ENCODE data around the gene HMG20A. TPM values are rescaled to one million over a fixed set of nuclear protein-coding genes. Genes with fewer than 3 reads are reported as not detected.

HMG20A gene
- total and polyA plus RNA-seq, 2 experiments from 2014 or later, result 40.0 to 45.6 TPM

GRCh38 chr15:77516076-77516475 lies 95.4 kb downstream of the HMG20A start:
- no peaks in the 10 kb centered on the region for H3K9me3 ChIP-seq (ENCODE audit: low read depth)
- H3K27me3 ChIP-seq, result no peaks in the 10 kb centered on the region
- H3K27ac ChIP-seq, result no peak overlapping the region
- H3K36me3 ChIP-seq, result no peaks in the 10 kb centered on the region
- TF ChIP-seq CTCF (IDR thresholded peaks at IDR 0.05; ENCODE audit: low read depth, low read length), result no peak
- no peak overlapping the region for H3K4me3 ChIP-seq
- no peak for DNase-seq (ENCODE audit: low read depth in 1 of 2, low spot score in 1 of 2)
- no peaks in the 10 kb centered on the region for H3K4me1 ChIP-seq (ENCODE audit: low read depth)

GRCh38 chr15:77516786-77517185 lies 96.1 kb downstream of the HMG20A start:
- TF ChIP-seq CTCF (IDR thresholded peaks at IDR 0.05; ENCODE audit: low read depth, low read length), result no peak
- Histone ChIP-seq H3K4me3 (no peak overlapping the region), H3K27ac (no peak overlapping the region), H3K4me1 (ENCODE audit: low read depth) (no peaks in the 10 kb centered on the region), H3K36me3 (no peaks in the 10 kb centered on the region), H3K9me3 (ENCODE audit: low read depth) (no peaks in the 10 kb centered on the region), H3K27me3 (no peaks in the 10 kb centered on the region)
- DNase-seq (ENCODE audit: low read depth in 1 of 2, low spot score in 1 of 2), result no peak

GRCh38 chr15:77517579-77517978 lies 96.9 kb downstream of the HMG20A start:
- Histone ChIP-seq H3K4me1 (ENCODE audit: low read depth) (no peaks in the 10 kb centered on the region), H3K36me3 (no peaks in the 10 kb centered on the region), H3K27ac (no peak overlapping the region), H3K9me3 (ENCODE audit: low read depth) (no peaks in the 10 kb centered on the region), H3K27me3 (no peaks in the 10 kb centered on the region), H3K4me3 (no peak overlapping the region)
- no peak for TF ChIP-seq CTCF (IDR thresholded peaks at IDR 0.05; ENCODE audit: low read depth, low read length)
- DNase-seq (ENCODE audit: low read depth in 1 of 2, low spot score in 1 of 2), result no peak

DNA sequence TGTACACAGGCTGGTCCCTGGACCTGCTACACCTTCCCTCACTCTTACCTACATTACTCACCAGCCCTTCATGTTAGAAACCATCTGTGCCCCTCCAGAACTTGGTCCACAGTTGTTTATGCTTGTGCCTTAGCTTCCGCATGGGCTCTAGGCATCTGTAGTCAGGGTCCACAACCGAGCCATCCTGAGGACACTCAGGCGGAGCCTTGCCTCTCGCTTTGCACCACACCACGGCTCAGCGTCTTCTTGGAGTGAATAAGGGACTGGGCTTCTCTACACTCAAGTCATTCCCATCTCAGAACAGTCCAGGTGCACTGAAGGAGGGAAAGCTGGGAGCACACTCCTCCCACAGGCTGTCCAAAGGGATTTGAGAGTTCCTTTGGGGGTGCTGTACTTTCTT lies 97.8 kb downstream of the HMG20A start:
- DNase-seq (ENCODE audit: low read depth in 1 of 2, low spot score in 1 of 2), result no peak
- no peaks in the 10 kb centered on the region for H3K27me3 ChIP-seq
- H3K4me1 ChIP-seq (ENCODE audit: low read depth), result no peaks in the 10 kb centered on the region
- H3K4me3 ChIP-seq, result no peak overlapping the region
- H3K36me3 ChIP-seq, result no peaks in the 10 kb centered on the region
- no peaks in the 10 kb centered on the region for H3K9me3 ChIP-seq (ENCODE audit: low read depth)
- no peak for TF ChIP-seq CTCF (IDR thresholded peaks at IDR 0.05; ENCODE audit: low read depth, low read length)
- H3K27ac ChIP-seq, result no peak overlapping the region

DNA sequence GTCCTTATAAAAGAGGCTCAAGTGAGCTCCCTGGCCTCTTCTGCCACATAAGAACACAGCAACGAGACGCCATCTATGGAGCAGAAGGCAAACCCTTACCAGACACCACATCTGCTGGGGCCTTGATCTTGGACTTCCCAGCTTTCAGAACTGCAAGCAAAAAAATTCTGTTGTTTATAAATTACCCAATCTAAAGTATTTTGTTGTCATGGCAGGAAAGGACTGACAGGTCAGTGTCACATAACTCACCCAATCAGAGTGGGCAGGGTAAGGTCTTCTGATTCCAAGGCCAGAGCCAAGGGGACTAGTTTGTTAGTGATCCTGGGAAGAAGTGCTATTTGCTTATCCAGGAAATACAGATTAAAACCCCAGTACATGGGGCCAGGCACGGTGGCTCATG lies 98.9 kb downstream of the HMG20A start:
- H3K27me3 ChIP-seq, result no peaks in the 10 kb centered on the region
- no peak overlapping the region for H3K27ac ChIP-seq
- H3K4me3 ChIP-seq, result no peak overlapping the region
- no peaks in the 10 kb centered on the region for H3K36me3 ChIP-seq
- TF ChIP-seq CTCF (IDR thresholded peaks at IDR 0.05; ENCODE audit: low read depth, low read length), result no peak
- no peak for DNase-seq (ENCODE audit: low read depth in 1 of 2, low spot score in 1 of 2)
- H3K9me3 ChIP-seq (ENCODE audit: low read depth), result no peaks in the 10 kb centered on the region
- no peaks in the 10 kb centered on the region for H3K4me1 ChIP-seq (ENCODE audit: low read depth)

DNA sequence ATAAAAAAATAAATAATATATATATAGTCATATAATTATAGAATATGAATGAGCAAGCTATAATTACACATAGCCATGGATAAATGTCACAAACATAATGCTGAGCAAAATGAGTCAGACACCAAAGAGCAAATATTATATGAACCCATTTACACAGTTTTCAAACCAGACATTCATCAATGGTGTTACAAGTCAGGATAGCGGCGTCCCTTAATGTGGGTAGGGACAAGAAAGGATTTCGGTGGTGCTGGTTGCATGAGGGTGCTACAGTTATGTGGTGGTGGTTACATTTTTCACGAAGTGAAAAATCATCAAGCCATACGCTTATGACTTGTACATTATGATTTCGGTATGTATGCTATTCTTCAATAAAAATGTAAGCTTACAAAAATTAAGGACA lies 100.5 kb downstream of the HMG20A start:
- Histone ChIP-seq H3K27me3 (no peaks in the 10 kb centered on the region), H3K36me3 (no peaks in the 10 kb centered on the region), H3K4me3 (no peak overlapping the region), H3K27ac (no peak overlapping the region), H3K9me3 (ENCODE audit: low read depth) (no peaks in the 10 kb centered on the region), H3K4me1 (ENCODE audit: low read depth) (no peaks in the 10 kb centered on the region)
- TF ChIP-seq CTCF (IDR thresholded peaks at IDR 0.05; ENCODE audit: low read depth, low read length), result no peak
- DNase-seq (ENCODE audit: low read depth in 1 of 2, low spot score in 1 of 2), result no peak

Measured in cardiac muscle cell (in vitro differentiated cells and primary cell).